ENCODE measurements around the gene KIF13A. TPM values are rescaled to one million over a fixed set of nuclear protein-coding genes. Genes with fewer than 3 reads are reported as not detected.

Gene KIF13A
- total and polyA plus RNA-seq, 9 of the 15 experiments (the other 6 are each of a cell fraction or from before 2014, with no cell fraction given), result 3.6 to 44.3 (median 29.7) TPM

DNA sequence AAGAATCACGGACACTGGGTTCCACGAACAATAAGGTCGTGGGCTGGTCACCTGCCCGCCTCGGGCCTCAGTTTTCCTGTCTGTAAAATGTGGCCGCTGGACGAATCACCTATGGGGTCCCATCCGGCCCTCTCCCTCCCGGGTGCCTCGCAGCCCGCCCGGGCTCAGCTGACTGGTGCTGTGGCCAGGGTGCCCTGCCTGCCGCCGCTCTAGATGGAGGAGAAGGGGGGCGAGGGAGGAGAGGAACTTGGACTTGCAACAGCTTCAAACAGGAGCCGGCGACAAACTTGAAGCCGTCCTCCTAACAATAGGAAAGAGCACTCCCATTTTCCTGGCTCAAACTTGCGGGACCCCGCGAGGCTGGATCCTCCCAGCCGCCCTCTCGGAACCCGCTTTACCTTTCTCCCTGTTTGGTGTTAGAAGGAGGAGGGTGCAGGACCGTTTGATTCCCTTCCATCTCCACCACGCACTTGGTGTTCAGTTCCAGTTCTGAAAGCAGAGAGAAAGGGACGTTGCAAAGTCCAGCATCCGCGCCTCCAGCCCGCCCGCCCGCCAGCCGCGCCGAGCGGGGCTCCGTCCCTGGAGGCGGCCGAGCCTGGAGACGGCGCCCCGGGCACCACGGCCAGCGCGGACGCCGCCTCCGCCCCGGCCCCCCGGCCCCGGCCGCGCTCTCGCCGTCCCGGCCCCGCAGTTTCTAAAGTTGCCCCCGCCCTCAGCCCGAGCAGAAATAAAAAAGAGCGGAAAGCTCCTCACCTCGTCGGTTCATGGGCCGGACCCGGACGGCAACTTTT, 584 bp downstream of the KIF13A start (continued):
- TF ChIP-seq, protein P1, sequence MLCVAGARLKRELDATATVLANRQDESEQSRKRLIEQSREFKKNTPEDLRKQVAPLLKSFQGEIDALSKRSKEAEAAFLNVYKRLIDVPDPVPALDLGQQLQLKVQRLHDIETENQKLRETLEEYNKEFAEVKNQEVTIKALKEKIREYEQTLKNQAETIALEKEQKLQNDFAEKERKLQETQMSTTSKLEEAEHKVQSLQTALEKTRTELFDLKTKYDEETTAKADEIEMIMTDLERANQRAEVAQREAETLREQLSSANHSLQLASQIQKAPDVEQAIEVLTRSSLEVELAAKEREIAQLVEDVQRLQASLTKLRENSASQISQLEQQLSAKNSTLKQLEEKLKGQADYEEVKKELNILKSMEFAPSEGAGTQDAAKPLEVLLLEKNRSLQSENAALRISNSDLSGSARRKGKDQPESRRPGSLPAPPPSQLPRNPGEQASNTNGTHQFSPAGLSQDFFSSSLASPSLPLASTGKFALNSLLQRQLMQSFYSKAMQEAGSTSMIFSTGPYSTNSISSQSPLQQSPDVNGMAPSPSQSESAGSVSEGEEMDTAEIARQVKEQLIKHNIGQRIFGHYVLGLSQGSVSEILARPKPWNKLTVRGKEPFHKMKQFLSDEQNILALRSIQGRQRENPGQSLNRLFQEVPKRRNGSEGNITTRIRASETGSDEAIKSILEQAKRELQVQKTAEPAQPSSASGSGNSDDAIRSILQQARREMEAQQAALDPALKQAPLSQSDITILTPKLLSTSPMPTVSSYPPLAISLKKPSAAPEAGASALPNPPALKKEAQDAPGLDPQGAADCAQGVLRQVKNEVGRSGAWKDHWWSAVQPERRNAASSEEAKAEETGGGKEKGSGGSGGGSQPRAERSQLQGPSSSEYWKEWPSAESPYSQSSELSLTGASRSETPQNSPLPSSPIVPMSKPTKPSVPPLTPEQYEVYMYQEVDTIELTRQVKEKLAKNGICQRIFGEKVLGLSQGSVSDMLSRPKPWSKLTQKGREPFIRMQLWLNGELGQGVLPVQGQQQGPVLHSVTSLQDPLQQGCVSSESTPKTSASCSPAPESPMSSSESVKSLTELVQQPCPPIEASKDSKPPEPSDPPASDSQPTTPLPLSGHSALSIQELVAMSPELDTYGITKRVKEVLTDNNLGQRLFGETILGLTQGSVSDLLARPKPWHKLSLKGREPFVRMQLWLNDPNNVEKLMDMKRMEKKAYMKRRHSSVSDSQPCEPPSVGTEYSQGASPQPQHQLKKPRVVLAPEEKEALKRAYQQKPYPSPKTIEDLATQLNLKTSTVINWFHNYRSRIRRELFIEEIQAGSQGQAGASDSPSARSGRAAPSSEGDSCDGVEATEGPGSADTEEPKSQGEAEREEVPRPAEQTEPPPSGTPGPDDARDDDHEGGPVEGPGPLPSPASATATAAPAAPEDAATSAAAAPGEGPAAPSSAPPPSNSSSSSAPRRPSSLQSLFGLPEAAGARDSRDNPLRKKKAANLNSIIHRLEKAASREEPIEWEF (CRISPR knock-in tag; IDR thresholded peaks at IDR 0.05), result peak; percentile 50; the same call in 1 of the 2 replicates
- TF ChIP-seq, protein P2, sequence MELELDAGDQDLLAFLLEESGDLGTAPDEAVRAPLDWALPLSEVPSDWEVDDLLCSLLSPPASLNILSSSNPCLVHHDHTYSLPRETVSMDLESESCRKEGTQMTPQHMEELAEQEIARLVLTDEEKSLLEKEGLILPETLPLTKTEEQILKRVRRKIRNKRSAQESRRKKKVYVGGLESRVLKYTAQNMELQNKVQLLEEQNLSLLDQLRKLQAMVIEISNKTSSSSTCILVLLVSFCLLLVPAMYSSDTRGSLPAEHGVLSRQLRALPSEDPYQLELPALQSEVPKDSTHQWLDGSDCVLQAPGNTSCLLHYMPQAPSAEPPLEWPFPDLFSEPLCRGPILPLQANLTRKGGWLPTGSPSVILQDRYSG (tag; conservative IDR thresholded peaks at IDR 0.05; ENCODE audit: low read depth), result no peak
- TF ChIP-seq, protein P3, sequence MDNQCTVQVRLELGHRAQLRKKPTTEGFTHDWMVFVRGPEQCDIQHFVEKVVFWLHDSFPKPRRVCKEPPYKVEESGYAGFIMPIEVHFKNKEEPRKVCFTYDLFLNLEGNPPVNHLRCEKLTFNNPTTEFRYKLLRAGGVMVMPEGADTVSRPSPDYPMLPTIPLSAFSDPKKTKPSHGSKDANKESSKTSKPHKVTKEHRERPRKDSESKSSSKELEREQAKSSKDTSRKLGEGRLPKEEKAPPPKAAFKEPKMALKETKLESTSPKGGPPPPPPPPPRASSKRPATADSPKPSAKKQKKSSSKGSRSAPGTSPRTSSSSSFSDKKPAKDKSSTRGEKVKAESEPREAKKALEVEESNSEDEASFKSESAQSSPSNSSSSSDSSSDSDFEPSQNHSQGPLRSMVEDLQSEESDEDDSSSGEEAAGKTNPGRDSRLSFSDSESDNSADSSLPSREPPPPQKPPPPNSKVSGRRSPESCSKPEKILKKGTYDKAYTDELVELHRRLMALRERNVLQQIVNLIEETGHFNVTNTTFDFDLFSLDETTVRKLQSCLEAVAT (IDR thresholded peaks at IDR 0.05), result no peak
- TF ChIP-seq, protein P4, sequence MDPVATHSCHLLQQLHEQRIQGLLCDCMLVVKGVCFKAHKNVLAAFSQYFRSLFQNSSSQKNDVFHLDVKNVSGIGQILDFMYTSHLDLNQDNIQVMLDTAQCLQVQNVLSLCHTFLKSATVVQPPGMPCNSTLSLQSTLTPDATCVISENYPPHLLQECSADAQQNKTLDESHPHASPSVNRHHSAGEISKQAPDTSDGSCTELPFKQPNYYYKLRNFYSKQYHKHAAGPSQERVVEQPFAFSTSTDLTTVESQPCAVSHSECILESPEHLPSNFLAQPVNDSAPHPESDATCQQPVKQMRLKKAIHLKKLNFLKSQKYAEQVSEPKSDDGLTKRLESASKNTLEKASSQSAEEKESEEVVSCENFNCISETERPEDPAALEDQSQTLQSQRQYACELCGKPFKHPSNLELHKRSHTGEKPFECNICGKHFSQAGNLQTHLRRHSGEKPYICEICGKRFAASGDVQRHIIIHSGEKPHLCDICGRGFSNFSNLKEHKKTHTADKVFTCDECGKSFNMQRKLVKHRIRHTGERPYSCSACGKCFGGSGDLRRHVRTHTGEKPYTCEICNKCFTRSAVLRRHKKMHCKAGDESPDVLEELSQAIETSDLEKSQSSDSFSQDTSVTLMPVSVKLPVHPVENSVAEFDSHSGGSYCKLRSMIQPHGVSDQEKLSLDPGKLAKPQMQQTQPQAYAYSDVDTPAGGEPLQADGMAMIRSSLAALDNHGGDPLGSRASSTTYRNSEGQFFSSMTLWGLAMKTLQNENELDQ (CRISPR knock-in tag; IDR thresholded peaks at IDR 0.05; ENCODE audit: borderline replicate concordance), result 0 out of 2 replicates have a peak, but pooled peaks have one; percentile 25
- TF ChIP-seq FOXK1 (CRISPR knock-in tag; IDR thresholded peaks at IDR 0.05; ENCODE audit: borderline replicate concordance), result peak; percentile 48; the same call in 1 of the 2 replicates
- no peak for TF ChIP-seq CEBPG (CRISPR knock-in tag; IDR thresholded peaks at IDR 0.05)
- no peak for TF ChIP-seq CEBPG (tag; conservative IDR thresholded peaks at IDR 0.05 in 1 of 2, IDR thresholded peaks at IDR 0.05 in 1 of 2)
- no peak for TF ChIP-seq TAL1 (IDR thresholded peaks at IDR 0.05)
- TF ChIP-seq, protein P5, sequence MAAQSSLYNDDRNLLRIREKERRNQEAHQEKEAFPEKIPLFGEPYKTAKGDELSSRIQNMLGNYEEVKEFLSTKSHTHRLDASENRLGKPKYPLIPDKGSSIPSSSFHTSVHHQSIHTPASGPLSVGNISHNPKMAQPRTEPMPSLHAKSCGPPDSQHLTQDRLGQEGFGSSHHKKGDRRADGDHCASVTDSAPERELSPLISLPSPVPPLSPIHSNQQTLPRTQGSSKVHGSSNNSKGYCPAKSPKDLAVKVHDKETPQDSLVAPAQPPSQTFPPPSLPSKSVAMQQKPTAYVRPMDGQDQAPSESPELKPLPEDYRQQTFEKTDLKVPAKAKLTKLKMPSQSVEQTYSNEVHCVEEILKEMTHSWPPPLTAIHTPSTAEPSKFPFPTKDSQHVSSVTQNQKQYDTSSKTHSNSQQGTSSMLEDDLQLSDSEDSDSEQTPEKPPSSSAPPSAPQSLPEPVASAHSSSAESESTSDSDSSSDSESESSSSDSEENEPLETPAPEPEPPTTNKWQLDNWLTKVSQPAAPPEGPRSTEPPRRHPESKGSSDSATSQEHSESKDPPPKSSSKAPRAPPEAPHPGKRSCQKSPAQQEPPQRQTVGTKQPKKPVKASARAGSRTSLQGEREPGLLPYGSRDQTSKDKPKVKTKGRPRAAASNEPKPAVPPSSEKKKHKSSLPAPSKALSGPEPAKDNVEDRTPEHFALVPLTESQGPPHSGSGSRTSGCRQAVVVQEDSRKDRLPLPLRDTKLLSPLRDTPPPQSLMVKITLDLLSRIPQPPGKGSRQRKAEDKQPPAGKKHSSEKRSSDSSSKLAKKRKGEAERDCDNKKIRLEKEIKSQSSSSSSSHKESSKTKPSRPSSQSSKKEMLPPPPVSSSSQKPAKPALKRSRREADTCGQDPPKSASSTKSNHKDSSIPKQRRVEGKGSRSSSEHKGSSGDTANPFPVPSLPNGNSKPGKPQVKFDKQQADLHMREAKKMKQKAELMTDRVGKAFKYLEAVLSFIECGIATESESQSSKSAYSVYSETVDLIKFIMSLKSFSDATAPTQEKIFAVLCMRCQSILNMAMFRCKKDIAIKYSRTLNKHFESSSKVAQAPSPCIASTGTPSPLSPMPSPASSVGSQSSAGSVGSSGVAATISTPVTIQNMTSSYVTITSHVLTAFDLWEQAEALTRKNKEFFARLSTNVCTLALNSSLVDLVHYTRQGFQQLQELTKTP (IDR thresholded peaks at IDR 0.05; ENCODE audit: low read depth in 1 of 2, partially characterized antibody in 2 of 2), result no peak
- 0 out of 2 replicates have a peak, but pooled peaks have one; percentile 1 for TF ChIP-seq GATAD2A (IDR thresholded peaks at IDR 0.05)
- no peak for TF ChIP-seq HNRNPLL (IDR thresholded peaks at IDR 0.05; ENCODE audit: low read depth, low read length, poor library complexity, severe bottlenecking)
